Dedifferentiated amniotic fluid mesenchymal stem cell (primary cell): ENCODE data around the gene LRP2.

ENCODE experiments used
- DNase-seq: peaks from one replicate; pipeline ENCODE4 v3.0.0-alpha.2; 2016; ENCODE audit errors: extremely low spot score

LRP2 gene

DNA sequence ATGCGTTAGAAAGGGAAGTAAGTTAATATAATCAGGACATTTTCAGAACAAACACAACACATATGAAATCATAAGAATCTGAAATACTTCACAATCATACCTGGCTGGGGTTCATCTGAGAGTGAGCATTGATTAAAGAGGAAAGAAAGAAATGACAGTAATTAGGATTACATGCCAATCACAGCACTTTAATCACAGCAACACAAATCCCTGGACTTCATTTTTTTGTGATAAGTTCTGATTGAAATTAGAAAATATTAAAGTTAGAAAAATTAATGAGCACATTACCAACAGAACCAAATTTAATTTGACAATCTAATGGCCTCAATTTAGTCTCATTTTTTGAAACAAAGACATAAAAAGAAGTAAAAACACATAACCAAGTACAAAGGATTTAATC is 121.9 kb downstream of the LRP2 start:
- no peak for DNase-seq

DNA sequence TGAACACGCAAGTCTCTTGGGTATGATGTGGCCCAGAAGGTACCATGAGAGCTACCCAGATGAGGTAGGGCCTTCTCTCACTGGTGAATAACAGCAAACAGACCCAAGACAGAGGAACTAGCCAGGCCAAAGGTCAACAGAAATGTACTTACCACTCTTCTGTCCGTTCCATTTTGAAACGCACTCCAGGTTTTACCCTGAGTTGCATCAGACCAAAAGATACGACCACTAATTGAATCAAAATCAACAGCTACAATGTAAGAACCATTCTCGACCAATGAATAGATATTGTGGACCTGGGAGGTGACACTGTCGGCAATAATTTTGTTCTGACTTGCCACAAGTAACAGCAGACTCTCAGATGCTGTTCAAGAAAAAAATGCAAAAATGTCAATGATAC is 124.4 kb downstream of the LRP2 start:
- DNase-seq: no peak

DNA sequence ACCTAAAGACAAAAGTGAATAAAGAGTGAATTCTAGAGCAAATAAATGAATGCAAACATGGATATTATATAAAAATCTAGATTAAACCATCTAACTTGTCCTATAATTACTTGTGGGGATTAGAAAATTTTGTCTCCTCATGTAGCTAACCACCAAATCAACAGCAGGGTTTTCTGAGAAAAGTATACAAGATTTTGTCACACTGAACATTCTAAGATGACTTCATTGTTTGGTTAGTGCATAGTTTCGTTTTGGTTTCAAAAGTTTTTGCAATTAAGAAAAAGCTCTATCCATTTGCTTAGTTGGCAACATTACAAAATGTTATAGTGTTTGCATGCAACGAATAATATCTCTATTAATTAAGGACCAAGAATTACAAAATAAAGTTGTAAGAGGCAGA is 125.0 kb downstream of the LRP2 start:
- no peak for DNase-seq

DNA sequence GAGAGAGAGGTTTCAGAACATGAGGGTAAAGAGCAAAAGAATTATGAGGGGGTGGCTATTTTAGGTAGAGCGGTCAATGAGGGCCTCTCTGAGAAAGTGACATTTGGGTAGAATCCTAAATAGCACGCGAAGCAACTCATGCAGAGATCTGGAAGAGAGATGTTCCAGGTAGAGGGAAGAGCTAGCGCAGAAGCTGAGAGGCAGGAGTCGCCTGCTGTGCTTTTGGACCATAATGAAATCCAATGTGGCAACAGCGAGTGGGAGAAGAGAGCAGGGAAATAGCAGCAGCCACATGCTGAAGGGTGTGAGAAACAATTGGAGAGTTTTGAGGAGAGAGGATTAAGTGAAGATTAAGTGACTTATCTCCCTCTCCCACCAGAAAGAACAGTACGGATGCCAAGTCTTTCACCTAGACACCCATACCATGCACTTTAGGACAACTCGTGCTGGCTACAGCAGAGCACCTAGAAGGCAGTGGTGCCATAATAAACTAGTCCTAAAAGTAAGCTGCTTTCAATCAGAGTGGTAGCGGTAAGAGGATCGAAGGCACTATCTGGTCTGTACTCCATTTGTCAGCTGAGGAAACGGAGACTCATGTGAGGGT is 129.7 kb downstream of the LRP2 start:
- DNase-seq: no peak

DNA sequence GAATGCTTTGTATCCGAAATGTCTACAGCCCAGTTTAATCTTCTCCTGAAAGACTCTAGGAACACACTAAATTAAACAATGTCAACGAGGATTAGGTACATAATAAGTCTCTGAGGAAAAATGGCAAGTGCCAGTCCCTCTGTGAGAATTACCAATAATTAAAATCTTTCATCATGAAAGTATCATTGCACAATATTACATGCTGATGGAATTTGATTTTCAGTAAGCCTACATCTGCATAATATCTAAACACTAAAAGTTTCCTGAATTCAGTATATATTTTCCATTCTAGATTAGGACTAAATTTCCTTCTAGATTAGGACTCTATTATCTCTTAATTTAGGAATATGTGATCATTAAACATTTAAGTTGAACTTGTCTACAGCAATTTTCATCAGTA is 132.1 kb downstream of the LRP2 start:
- no peak for DNase-seq

DNA sequence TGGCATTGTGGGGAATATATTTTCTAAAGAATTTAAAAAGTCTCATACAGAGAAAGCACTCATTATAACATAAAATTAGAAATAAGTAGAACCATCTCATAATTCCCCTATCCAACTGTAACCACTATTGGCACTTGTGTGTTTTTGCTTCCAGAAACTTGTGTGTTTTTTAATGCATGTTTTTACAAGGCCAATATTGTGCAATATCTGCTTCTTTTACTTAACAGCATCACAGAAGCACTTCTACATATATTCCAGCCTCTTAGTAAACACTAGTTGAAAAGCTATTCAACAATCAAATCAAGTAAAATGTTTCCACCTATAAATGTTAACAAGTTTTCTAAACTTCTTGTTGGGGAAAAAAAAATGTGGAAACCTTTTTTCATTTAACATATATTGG is 132.7 kb downstream of the LRP2 start:
- DNase-seq: no peak

DNA sequence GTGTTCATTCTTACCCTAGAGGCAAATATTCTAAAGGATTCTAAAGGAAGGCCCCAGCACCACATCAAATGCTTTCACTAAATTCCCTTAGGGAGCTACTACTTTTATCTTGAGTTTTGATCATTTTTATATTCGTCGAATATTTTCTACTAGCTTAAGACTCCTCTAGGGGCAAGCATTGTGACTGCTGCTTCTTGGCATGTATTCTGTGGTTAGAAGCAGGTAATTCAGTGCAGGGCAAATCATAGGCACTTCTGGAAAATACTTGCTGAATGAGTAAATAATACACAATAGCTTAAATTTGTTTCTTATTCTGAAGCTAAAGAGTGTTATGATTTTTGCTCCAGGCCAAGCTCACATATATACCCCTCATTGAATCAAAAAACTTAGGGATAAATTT is 136.4 kb downstream of the LRP2 start:
- DNase-seq: no peak

DNA sequence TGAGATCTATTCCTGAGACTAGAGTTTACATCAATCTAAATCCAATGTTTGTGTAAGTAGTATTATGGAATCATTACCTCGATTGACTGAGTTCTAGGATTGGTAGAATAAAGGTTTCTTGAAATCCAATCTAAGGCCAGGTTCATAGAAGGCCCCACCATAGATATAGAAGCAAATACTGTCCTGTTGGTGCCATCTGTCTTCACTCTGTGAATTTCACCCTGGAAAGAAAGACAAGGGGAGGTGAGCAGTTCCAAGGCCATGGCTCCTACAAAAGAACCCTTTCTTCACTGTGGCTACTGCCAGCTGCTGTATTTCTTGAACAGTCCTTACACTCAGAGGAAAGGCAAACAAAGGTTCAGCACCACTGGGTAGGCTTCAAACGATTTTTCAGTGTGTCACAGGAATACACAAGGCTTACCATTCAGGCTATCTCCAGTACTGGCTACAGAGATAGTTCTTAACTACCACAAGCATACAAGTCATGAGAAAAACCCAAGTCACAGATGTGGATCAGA is 137.0 kb downstream of the LRP2 start:
- DNase-seq: no peak

DNA sequence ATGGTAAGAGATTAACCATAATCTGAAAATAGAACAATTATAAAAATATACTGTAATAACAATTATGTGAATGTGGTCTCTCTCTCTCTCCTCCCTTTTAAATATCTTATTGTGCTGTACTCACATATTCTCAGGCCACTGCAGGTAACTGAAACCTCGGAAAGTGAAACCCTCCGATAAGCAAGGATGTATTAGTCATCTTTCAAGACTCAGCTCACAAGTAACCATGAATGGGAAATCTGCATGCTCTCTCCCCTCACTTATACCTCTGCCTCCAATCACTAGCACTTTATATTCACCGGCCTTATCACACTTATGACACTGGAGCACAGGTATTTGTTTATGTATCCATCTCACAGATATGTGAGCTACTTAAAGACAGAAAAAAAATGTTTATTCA is 139.7 kb downstream of the LRP2 start:
- DNase-seq: no peak

DNA sequence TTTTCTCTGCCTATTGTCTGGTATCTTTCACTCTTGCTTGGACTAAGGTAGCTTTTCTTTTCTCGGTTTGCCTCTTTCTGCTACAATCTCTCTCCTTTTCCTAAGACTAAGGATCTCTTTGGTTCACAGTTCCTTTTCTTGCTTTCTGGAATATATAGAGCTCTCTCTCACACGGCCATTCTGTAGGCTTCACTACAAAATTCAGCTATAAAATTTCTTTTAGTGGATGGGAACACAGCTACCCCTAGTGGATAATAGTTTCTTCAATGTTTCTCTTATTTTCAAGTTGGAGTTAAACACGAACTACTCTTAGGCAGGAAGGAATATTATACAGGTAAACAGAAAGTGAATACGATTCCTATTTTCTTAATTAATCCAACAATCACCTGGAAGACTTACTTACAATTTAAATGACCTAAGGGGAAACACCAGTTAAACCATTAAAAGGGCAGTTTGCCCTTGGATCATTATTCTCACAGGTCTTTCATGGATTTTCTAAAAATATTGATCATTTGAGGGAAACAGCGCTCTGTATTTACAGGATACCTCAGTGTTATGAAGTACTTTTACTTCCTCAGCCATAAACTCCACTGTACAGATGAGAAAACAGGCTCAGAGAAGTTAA is 140.5 kb downstream of the LRP2 start:
- peak; percentile 23 for DNase-seq

DNA sequence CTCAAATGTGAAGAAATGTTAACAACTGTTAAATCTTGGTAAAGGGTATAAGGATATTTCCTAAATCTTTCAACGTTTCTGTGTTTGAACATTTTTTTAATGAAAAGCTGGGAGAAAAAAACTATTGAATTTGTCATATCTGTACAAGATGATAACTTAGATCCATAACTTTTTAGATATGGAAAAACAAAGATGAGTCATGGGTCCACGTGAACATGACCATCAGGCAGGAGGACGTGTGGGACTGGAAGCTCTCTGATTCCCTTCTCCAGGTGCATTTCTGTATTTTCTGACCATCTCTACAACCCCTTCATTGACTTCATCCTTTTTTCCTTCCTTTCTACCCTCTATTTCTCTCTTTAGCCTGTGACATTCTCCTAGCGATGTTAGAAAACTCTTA is 151.4 kb downstream of the LRP2 start:
- DNase-seq: no peak

DNA sequence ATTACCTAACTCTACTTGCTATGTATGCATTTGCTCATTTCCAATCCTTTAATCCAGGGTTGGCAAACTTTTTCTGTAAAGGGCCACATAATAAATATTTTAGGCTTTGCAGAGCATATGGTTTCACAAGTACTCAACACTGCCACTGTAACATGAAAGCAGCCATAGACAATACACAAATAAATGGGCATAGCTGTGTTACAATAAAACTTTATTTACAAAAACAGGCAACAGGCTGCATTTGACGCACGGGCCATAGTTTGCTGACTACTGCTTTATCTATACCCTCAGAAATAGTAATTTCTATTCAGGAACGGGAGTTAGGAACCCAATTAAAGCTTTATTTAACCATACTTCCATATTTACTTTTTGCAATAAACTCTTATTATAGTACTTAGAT is 154.3 kb downstream of the LRP2 start:
- no peak for DNase-seq

DNA sequence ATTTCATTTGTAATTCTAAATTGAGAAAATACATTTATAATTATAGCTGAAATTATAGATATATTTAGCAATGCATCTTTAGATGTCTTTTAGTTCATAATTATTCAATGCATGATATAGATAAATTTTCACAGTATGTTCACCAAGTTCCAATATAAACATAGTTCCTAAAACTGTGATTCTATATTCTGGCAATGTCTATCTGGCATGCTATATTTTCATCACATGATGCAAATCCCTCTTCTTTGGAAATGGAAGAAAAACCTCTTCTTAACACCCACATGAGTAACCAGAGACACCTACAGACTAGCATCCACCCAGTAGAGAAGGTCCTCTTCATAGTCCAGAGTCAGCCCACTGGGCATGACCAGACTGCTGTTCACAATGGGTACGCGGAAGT is 157.2 kb downstream of the LRP2 start:
- DNase-seq: no peak

DNA sequence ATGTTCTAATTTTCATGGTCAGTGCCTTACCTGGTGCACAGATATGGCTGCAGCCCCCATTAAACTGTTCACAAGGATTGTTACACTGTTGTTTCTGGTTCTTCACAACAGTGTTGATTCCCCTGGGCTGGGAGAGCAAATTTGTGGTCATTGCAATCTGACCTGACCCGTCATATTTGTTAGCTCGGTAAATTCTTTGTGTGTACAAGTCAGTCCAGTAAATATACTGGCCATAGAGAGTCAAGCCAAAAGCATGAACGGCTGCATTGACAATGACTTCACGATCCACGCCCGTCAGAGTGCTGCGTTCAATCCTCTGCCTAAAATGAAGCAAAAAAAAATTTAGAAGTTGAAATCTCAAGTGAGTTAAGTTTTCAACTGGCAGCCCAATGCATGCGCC is 158.4 kb downstream of the LRP2 start:
- DNase-seq: no peak

DNA sequence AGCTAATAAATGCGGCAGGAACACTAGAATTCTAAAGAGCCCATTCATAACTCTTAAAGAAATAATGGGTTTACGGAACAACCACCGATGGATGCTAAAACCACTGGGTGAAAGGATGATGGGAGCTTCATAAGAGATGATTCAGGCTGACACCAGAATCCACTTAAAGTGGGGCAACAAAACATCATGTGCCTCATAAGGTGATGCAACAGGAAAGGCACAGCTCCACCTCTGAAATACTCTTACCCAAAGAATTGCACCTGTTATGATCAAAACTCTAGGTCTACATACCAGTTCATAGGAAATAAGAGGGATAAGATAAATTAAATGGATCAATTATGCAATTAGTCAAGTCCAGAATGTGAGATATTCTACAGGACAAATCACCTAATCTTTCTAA is 161.6 kb downstream of the LRP2 start:
- no peak for DNase-seq

DNA sequence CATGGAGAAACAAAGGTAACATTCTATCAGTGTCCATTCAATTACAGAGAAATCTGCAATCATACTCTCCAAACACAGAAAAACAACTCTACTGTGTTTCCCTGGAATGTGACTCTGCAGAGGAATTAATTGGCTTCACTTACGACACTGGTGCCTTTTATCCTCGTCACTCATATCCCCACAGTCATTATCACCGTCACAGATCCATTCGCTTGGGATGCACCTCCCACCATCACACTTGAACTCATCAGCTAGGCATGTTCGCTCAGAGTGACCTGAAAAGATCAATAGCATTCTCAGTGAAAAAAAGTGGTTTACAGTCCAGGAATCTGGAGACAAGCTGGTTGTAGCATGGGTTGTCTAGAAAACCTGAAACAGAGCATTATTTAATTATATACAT is 168.7 kb downstream of the LRP2 start:
- DNase-seq: no peak

DNA sequence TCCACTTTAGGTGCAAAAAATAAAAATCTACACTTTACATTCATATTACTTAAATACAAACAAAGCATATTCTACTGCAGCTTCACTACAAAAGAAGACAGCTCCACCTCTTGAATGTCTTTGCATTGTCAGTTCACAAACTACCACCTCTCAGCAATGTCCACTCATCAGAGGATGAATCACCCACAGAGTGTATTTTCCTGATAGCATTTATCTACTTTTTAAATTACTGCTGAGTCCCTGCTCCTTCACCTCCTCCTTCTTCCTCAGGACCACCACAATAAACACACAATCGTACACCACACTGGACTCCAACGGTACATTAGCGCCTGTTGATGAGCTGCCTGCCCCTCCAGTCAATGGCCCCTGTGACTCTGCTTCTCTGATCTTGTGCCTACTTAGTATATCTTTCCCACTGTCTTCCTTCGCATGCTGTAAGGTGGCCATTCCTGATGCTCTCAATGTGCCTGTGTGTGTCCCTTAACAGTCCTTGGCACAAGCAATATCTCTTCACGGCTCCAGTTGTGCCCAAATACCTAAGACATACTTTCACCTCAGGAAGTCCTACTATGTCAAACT is 172.0 kb downstream of the LRP2 start:
- DNase-seq: no peak

DNA sequence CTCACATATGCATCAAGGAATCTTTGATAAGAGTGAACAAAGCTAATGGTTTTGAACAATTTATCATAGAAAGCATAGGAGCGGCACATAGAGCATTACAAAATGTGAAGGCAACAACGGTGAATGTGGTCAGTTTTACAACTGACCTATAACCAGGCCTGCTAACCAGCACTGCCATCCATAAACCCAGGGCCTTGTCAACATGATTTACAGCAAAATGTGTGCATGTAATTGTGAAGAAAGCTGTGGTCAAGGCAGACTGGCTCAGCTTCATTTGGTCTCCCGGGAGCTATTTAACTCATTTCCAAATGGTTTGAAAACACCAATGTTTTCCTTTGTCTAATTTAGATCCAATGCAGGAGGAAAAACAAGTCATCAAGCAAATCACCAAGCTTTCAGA is 173.2 kb downstream of the LRP2 start:
- no peak for DNase-seq

DNA sequence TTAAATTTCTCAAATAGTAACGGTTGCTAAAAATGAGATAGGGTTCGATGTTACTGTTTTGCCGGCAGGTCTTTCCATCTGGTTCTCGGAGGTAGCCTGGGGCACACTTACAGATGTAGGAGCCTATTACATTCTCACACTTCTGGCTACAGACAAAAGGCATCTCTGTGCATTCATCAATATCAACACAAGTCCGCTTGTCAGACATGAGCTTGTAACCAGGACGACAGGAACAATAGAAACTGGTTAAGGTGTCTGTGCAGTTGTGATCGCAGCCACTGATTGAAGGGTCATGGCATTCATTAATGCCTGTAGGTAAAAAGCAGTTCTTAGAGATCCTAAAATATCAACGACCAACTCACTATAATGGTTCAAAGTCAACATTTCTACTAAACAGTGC is 176.6 kb downstream of the LRP2 start:
- no peak for DNase-seq

DNA sequence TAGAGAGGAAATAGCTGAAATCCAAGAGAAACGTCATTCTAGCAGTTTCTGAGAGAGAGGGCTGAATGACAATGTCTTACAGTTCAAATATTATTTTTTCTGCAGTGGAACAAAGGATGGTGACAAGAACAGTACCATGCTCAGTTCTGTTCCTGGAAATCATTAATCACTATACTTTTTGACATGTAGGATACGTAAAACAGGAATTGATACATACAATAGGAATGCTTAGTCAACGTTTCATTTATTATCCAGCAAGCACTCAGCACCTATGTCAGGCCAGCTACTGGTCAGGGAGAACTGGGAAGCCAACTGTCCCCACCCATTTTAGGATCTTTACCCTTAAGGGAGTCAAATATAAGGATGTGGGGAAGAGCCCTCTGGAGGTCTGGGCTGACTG is 178.3 kb downstream of the LRP2 start:
- no peak for DNase-seq

DNA sequence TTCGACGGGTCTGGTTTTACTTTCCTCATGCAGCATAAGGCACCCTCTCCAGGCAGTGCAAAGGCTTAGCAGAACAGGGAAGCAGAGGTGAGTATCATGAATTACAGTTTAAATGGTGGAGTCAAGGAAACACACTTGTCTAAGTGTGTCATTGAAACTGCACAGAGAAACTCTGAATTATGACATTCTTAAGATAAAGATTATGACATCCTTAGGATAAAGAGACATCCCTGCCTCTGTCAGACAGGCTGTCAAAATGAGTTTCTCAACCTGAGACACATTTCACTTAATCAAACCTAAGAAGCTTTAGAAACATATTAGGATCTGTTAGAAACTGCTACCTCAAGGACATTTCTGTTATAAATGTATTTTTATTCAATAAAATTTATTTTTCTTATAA is 179.8 kb downstream of the LRP2 start:
- no peak for DNase-seq

DNA sequence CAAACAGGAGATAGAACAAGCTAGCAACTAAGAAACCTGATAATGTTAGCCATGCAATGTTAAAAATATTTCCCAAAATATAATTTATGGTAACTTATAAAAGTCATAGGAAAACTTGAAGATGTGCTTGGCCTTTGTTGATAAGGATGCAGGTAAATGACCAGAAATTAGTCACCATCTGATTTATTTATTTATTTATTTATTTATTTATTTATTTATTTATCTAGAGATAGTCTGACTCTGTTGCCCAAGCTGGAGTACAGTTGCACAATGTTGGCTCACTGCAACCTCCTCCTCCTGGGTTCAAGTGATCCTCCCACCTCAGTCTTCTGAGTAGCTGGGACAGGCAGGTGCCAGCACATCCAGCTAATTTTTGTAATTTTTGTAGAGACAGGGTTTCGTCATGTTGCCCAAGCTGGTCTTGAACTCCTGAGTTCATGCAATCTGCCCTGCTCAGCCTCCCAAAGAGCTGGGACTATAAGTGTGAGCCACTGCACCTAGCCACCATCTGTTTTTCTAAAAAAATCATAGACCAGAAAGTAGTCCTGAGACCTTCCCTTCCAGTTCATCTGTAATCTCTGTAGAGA is 183.4 kb downstream of the LRP2 start:
- no peak for DNase-seq

DNA sequence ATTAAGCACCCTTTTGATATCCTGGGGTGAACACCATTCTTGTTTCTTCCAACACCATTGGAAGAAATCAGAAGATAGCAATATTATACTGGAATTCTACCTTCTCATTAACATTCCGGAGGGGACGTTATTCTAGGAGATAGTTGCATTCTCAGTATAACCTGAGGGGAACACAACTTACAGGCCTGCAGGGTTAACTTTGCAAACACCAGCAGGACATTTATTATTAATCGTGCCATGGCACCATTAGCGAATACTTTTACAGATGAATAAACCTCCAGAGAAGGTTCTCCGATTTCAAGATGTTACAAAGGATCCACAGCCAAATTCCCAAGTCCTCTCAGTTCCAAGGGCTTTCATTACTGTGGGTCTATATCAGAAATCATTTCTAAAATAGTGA is 184.0 kb downstream of the LRP2 start:
- DNase-seq: no peak
